GM23338 (cell line): ENCODE measurements around the gene BTBD9. TPM values are rescaled to one million over a fixed set of nuclear protein-coding genes. Genes with fewer than 3 reads are reported as not detected.

Source experiments
- ATAC-seq: fragments of 200-7000 bp; cut with Tn5 transposase; 3 replicates; pipeline ENCODE4 v1.9.1; 2020
- DNase-seq: peaks from one replicate; pipeline ENCODE4 v3.0.0-alpha.2; 2015; ENCODE audit warnings: low spot score
- H2AFZ ChIP-seq: fragments of 200-600 bp; sonication (generic); 2 replicates; pipeline ENCODE4 v1.8.0; 2016; ENCODE audit warnings: antibody characterized with exemption, mild to moderate bottlenecking, moderate library complexity
- H3F3A ChIP-seq: fragments of 200-600 bp; sonication (generic); replicated peaks from 2 replicates; pipeline ENCODE4 v1.8.0; 2017; ENCODE audit warnings: antibody characterized with exemption, mixed run types, low read depth
- H3K27ac ChIP-seq: fragments of 200-600 bp; sonication (generic); 2 replicates; pipeline ENCODE4 v1.6.1; 2016; ENCODE audit warnings: low read depth
- H3K27me3 ChIP-seq: fragments of 200-600 bp; sonication (generic); 2 replicates; pipeline ENCODE4 v1.8.0; 2016; ENCODE audit warnings: mild to moderate bottlenecking, mixed run types, moderate library complexity; ENCODE audit not compliant: insufficient read depth
- H3K36me3 ChIP-seq: fragments of 200-600 bp; sonication (generic); 2 replicates; pipeline ENCODE4 v1.8.0; 2016; ENCODE audit warnings: mild to moderate bottlenecking; ENCODE audit not compliant: insufficient read depth
- H3K4me1 ChIP-seq: fragments of 200-600 bp; sonication (generic); 2 replicates; pipeline ENCODE4 v1.8.0; 2016; ENCODE audit warnings: mild to moderate bottlenecking, moderate library complexity; ENCODE audit not compliant: insufficient read depth
- H3K4me2 ChIP-seq: fragments of 200-600 bp; sonication (generic); 2 replicates; pipeline ENCODE4 v1.7.1; 2017; ENCODE audit warnings: mixed run types
- H3K4me3 ChIP-seq: fragments of 200-600 bp; sonication (generic); 2 replicates; pipeline ENCODE4 v1.6.1; 2016; ENCODE audit warnings: mixed run types
- H3K79me2 ChIP-seq: fragments of 200-600 bp; sonication (generic); replicated peaks from 2 replicates; pipeline ENCODE4 v1.8.0; 2017; ENCODE audit warnings: mild to moderate bottlenecking; ENCODE audit not compliant: insufficient read depth
- H3K9me2 ChIP-seq: fragments of 200-600 bp; sonication (generic); 2 replicates; pipeline ENCODE4 v1.8.0; 2017; ENCODE audit not compliant: insufficient read depth
- H4K20me1 ChIP-seq: fragments of 200-600 bp; sonication (generic); replicated peaks from 2 replicates; pipeline ENCODE4 v1.8.0; 2017; ENCODE audit warnings: mild to moderate bottlenecking; ENCODE audit not compliant: insufficient read depth
- H3K27ac Mint-ChIP-seq: 2 replicates; pipeline ENCODE4 v1.8.0; 2020; ENCODE audit warnings: inconsistent platforms, mild to moderate bottlenecking, moderate library complexity, mixed read lengths
- H3K27me3 Mint-ChIP-seq: 3 replicates; pipeline ENCODE4 v1.8.0; 2022; ENCODE audit warnings: low read depth, mild to moderate bottlenecking, moderate library complexity, mixed read lengths, inconsistent platforms; ENCODE audit not compliant: insufficient read depth, poor library complexity
- H3K36me3 Mint-ChIP-seq: 3 replicates; pipeline ENCODE4 v1.8.0; 2021; ENCODE audit warnings: low read depth, mild to moderate bottlenecking, inconsistent platforms, moderate library complexity, mixed read lengths
- H3K4me1 Mint-ChIP-seq: 3 replicates; pipeline ENCODE4 v1.8.0; 2020; ENCODE audit warnings: mild to moderate bottlenecking, inconsistent platforms, mixed read lengths
- H3K4me3 Mint-ChIP-seq: 3 replicates; pipeline ENCODE4 v1.8.0; 2021; ENCODE audit warnings: moderate library complexity, mild to moderate bottlenecking, inconsistent platforms, mixed read lengths
- H3K9me3 Mint-ChIP-seq: 3 replicates; pipeline ENCODE4 v1.8.0; 2020; ENCODE audit warnings: moderate library complexity, mild to moderate bottlenecking, inconsistent platforms, mixed read lengths
- CREB1 ChIP-seq: fragments of 250-450 bp; sonication (Bioruptor Pico); IDR thresholded peaks from 2 replicates; pipeline ENCODE4 v1.5.0; 2020; ENCODE audit warnings: low read depth, mild to moderate bottlenecking, moderate library complexity
- ETS1 ChIP-seq: IDR thresholded peaks from 2 replicates; pipeline ENCODE4 v1.6.1; 2016; ENCODE audit warnings: antibody characterized with exemption
- EZH2phosphoT487 ChIP-seq: fragments of 200-600 bp; sonication (generic); IDR thresholded peaks from one replicate; pipeline ENCODE4 v1.8.1; 2018; ENCODE audit warnings: antibody characterized with exemption; ENCODE audit not compliant: unreplicated experiment
- JUNB ChIP-seq: IDR thresholded peaks from one replicate; pipeline ENCODE4 v1.6.1; 2016; ENCODE audit warnings: antibody characterized with exemption; ENCODE audit not compliant: unreplicated experiment
- NANOG ChIP-seq: IDR thresholded peaks from 2 replicates; pipeline ENCODE4 v1.6.1; 2016; ENCODE audit warnings: antibody characterized with exemption, borderline replicate concordance
- STAT1 ChIP-seq: IDR thresholded peaks from one replicate; pipeline ENCODE4 v1.6.1; 2016; ENCODE audit warnings: antibody characterized with exemption; ENCODE audit not compliant: unreplicated experiment
- ZNF114 ChIP-seq: fragments of 250-450 bp; sonication (Bioruptor Pico); IDR thresholded peaks from 2 replicates; pipeline ENCODE4 v1.5.0; 2020; ENCODE audit warnings: mild to moderate bottlenecking, moderate library complexity
- polyA plus RNA-seq: library from polyadenylated mRNA; unstranded; fragments of >200 nt; fragmentation: Nextera tagmentation; extraction: Ambion mirVana; gene quantifications from 2 replicates; pipeline ENCODE4 v1.2.1, GENCODE V29; 2016
- total RNA-seq: library from RNA; depleted of rRNA; stranded (reverse); fragments of >200 nt; shearing (Covaris generic); gene quantifications from 2 replicates; pipeline ENCODE4 v1.2.3, GENCODE V29; 2014
- TF ChIP-seq, protein P1 (sequence below): fragments of 250-450 bp; sonication (Bioruptor Pico); IDR thresholded peaks from 2 replicates; pipeline ENCODE4 v1.5.0; 2020; ENCODE audit warnings: mild to moderate bottlenecking, moderate library complexity

The BTBD9 gene
- total and polyA plus RNA-seq, 2 experiments from 2014 or later, result 4.2 to 5.3 TPM

DNA sequence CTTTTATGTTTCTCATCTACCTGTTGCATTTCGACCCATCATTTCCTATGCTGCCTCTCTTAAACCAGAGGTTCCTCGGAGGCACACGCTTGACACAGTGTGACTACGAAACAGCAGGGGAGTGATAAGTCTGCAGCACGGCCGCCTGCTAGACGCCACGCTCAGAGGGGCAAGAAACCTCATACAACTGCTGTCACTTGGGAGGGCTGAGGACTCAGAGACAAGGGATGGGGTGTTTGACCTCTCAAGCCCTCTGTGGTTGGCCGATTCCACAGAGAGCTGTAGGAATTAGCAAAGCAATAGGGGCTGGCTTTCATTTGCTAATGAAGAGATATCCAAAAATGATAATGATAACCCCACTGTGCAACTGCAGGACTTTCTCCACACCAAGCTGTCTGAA, 447.7 kb downstream of the BTBD9 start:
- ATAC-seq (peak; percentile 44), DNase-seq (no peak)
- Histone ChIP-seq H3K27me3 (no peaks in the 10 kb centered on the region), H3K4me3 (no peak overlapping the region), H3K4me2 (peak overlapping the region; percentile 65), H3K4me1 (peaks cover 31% of the 10 kb centered on the region), H3K9me2 (no peaks in the 10 kb centered on the region), H2AFZ (no peak overlapping the region), H3K36me3 (no peaks in the 10 kb centered on the region), H4K20me1 (no peaks in the 10 kb centered on the region), H3K27ac (no peak overlapping the region), H3K79me2 (no peaks in the 10 kb centered on the region), H3F3A (no peaks in the 10 kb centered on the region)
- no peak for TF ChIP-seq JUNB
- TF ChIP-seq STAT1, result no peak
- TF ChIP-seq, protein P1, sequence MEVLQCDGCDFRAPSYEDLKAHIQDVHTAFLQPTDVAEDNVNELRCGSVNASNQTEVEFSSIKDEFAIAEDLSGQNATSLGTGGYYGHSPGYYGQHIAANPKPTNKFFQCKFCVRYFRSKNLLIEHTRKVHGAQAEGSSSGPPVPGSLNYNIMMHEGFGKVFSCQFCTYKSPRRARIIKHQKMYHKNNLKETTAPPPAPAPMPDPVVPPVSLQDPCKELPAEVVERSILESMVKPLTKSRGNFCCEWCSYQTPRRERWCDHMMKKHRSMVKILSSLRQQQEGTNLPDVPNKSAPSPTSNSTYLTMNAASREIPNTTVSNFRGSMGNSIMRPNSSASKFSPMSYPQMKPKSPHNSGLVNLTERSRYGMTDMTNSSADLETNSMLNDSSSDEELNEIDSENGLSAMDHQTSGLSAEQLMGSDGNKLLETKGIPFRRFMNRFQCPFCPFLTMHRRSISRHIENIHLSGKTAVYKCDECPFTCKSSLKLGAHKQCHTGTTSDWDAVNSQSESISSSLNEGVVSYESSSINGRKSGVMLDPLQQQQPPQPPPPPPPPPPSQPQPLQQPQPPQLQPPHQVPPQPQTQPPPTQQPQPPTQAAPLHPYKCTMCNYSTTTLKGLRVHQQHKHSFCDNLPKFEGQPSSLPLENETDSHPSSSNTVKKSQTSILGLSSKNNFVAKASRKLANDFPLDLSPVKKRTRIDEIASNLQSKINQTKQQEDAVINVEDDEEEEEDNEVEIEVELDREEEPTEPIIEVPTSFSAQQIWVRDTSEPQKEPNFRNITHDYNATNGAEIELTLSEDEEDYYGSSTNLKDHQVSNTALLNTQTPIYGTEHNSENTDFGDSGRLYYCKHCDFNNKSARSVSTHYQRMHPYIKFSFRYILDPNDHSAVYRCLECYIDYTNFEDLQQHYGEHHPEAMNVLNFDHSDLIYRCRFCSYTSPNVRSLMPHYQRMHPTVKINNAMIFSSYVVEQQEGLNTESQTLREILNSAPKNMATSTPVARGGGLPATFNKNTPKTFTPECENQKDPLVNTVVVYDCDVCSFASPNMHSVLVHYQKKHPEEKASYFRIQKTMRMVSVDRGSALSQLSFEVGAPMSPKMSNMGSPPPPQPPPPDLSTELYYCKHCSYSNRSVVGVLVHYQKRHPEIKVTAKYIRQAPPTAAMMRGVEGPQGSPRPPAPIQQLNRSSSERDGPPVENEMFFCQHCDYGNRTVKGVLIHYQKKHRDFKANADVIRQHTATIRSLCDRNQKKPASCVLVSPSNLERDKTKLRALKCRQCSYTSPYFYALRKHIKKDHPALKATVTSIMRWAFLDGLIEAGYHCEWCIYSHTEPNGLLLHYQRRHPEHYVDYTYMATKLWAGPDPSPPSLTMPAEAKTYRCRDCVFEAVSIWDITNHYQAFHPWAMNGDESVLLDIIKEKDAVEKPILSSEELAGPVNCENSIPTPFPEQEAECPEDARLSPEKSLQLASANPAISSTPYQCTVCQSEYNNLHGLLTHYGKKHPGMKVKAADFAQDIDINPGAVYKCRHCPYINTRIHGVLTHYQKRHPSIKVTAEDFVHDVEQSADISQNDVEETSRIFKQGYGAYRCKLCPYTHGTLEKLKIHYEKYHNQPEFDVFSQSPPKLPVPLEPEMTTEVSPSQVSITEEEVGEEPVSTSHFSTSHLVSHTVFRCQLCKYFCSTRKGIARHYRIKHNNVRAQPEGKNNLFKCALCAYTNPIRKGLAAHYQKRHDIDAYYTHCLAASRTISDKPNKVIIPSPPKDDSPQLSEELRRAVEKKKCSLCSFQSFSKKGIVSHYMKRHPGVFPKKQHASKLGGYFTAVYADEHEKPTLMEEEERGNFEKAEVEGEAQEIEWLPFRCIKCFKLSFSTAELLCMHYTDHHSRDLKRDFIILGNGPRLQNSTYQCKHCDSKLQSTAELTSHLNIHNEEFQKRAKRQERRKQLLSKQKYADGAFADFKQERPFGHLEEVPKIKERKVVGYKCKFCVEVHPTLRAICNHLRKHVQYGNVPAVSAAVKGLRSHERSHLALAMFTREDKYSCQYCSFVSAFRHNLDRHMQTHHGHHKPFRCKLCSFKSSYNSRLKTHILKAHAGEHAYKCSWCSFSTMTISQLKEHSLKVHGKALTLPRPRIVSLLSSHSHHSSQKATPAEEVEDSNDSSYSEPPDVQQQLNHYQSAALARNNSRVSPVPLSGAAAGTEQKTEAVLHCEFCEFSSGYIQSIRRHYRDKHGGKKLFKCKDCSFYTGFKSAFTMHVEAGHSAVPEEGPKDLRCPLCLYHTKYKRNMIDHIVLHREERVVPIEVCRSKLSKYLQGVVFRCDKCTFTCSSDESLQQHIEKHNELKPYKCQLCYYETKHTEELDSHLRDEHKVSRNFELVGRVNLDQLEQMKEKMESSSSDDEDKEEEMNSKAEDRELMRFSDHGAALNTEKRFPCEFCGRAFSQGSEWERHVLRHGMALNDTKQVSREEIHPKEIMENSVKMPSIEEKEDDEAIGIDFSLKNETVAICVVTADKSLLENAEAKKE (CRISPR knock-in tag), result no peak
- no peak for TF ChIP-seq NANOG
- no peak for TF ChIP-seq ETS1
- no peak for TF ChIP-seq ZNF114 (CRISPR knock-in tag)
- no peak for TF ChIP-seq CREB1 (CRISPR knock-in tag)
- TF ChIP-seq EZH2phosphoT487, result no peak
- H3K4me1 Mint-ChIP-seq, result peaks cover 38% of the 10 kb centered on the region
- H3K27me3 Mint-ChIP-seq, result peaks cover 4% of the 10 kb centered on the region
- no peak overlapping the region; the same call in 1 of the 3 replicates for H3K4me3 Mint-ChIP-seq
- no peaks in the 10 kb centered on the region for H3K9me3 Mint-ChIP-seq
- no peaks in the 10 kb centered on the region for H3K36me3 Mint-ChIP-seq
- H3K27ac Mint-ChIP-seq, result no peak overlapping the region
